ENCODE data around the gene TMEM125.

TMEM125 gene

DNA sequence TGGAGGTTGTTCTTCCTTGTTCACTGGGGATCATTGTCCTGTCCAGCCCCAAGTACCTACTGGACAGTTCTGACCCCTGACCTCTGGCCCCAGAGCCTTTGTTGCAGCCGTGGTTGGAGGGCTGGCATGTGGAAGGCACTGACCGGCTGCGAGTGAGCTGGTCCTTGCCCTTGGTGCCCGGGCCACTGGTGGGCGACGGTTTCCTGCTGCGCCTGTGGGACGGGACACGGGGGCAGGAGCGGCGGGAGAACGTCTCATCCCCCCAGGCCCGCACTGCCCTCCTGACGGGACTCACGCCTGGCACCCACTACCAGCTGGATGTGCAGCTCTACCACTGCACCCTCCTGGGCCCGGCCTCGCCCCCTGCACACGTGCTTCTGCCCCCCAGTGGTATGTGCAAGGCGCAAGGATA is 42.4 kb downstream of the TMEM125 start:
- DNase-seq (ENCODE audit: low spot score), result no peak

DNA sequence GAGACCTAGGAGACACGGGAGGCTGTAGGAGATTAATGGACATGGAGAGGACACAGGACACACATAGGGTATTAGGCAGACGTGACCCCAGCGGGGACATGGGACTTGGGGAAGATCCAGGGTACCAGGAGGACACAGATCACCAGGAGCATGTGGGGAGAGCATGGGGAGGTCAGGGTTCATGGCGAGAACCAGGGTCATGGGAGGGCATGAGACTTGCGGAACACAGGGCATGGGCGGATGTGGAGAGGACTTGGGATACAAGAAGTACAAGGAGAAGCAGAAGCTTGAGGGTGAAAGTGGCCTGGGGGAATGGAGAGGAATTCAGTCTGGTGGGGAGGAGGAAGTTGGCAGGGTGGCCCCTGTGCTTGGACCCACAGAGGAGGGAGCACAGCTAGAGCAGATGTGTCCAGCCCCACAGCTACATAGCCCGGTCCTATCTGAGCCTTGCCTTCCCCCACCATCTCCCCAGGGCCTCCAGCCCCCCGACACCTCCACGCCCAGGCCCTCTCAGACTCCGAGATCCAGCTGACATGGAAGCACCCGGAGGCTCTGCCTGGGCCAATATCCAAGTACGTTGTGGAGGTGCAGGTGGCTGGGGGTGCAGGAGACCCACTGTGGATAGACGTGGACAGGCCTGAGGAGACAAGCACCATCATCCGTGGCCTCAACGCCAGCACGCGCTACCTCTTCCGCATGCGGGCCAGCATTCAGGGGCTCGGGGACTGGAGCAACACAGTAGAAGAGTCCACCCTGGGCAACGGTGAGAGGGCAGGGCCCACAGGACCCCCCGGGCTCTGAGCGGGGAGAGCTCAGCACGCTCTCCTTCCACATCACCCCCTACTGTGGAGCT is 43.1 kb downstream of the TMEM125 start:
- DNase-seq (ENCODE audit: low spot score), result no peak

- DNase-seq (ENCODE audit: low spot score), result no peak
Measured at GRCh38 chr1:43313771-43314170, 44.0 kb downstream of the TMEM125 start.

DNA sequence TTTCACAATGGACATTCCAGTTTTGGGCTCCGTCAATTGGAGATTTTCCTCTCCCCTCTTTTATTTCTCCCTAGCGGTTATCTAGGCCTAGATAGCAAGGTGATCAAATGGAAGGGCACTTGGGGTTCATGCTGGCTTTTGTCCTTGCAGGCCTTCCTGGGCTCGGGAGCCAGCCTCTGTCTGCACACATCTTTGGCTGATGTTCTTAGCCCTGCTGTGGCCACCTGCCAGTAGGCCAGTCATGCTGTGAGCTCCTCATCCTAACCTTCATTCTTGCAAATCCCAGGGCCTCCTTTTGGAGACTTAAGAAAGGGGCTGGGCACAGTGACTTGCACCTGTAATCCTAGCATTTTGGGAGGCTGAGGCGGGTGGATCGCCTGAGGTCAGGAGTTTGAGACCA is 44.5 kb downstream of the TMEM125 start:
- no peak for DNase-seq (ENCODE audit: low spot score)

GRCh38 chr1:43315481-43315880 is 45.7 kb downstream of the TMEM125 start:
- no peak for DNase-seq (ENCODE audit: low spot score)

DNA sequence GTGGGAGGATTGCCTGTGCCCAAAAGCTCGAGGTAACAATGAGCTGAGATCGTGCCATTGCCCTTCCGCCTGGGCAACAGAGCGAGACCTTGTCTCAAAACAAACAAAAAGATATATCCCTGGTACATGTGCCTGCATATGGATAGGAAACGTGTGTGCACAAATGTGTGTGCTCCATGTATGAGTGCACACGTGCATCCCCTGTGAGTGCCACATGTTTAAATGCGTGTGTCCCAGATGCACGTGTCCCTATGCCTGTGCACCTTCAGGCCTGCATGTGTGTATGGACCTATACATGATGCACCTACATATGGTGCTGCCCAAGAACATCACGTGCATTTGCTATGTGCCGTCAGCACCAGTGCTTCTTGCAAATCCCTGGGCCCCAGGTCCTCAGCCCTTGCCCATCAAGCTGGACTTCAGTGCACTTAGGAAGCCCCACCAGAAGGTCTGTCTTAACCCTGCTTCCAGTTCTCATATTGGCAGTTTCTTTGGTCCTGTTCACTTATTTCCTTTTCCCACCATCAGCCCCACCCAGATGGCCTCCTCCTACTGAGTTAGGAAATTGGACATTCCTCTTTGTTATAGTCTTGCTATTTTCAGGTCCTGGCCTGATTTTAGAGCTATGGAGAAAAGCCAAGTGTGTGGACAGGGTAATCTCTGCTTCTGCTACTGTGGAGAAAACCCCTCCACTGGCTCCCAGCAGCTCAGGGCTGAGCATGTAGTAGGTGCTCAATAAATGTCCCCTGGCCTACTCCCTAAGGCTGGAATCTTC is 46.4 kb downstream of the TMEM125 start:
- no peak for DNase-seq (ENCODE audit: low spot score)

- no peak for DNase-seq (ENCODE audit: low spot score)
Measured at GRCh38 chr1:43316738-43317520, 47.1 kb downstream of the TMEM125 start.

DNA sequence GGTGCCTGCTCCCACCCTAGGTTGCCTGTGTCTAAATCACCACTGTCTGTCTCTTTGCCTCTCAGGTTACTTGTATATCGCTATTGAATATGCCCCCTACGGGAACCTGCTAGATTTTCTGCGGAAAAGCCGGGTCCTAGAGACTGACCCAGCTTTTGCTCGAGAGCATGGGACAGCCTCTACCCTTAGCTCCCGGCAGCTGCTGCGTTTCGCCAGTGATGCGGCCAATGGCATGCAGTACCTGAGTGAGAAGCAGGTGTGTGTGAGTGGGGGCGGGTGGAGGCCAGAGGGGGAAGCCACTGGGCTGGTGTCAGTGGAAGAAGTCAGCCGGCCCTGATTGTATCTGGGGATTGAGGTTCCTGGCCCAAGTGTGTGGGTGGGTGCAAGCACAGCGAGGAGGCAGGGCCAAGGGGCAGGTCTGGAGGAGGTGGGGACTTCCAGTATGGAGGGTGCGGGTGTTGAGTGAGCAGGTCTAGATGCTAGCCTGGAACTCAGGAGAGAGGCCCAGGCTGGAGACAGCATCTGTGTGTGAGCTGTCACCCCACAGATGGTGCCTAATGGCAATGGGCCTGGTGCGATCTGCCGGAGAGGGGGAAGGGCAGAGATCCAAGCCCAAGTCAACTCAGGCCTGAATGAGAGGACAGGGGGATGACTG is 48.2 kb downstream of the TMEM125 start:
- DNase-seq (ENCODE audit: low spot score), result no peak

DNA sequence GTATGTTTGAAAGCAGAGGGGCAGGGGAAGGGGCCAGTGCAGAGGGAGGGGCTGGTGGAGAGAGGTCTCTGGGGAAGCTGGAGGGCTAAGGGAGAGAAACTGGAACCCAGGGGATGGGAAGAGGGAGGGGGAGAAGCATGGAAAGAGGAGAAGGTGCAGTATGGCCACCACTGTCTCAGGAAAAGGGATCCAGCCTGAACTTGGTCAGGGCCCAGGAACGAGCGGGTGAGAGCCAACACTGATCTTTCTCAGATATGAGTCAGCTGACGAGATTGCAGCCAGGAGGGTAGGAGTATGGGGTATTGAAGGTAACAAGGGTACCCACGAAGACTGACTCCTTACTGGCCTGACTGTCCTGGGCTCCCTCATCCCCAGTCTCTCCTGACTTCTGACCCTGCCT is 49.0 kb downstream of the TMEM125 start:
- no peak for DNase-seq (ENCODE audit: low spot score)

GRCh38 chr1:43319288-43319687 is 49.5 kb downstream of the TMEM125 start:
- DNase-seq (ENCODE audit: low spot score), result no peak

- DNase-seq (ENCODE audit: low spot score), result peak; percentile 6
Measured at GRCh38 chr1:43319766-43320165, 50.0 kb downstream of the TMEM125 start.

DNA sequence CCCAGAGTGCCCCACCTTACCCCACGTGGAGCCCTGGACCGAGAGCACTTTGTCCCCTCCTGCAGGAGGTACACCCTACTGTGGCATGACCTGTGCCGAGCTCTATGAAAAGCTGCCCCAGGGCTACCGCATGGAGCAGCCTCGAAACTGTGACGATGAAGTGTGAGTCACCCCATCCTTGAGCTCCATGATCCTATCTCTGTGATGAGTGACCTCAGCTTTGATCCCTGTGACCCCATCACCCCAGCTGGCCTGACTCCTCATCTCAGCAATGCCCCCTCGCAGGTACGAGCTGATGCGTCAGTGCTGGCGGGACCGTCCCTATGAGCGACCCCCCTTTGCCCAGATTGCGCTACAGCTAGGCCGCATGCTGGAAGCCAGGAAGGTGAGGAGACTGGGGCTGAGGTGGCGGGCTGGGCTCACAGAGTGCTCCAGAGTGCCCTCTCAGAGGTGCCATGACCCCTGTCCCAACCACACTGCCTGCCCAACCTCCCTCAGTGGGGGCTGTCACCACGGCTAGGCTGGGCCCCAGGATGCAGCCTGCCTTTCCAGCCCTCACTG is 51.6 kb downstream of the TMEM125 start:
- no peak for DNase-seq (ENCODE audit: low spot score)

- DNase-seq (ENCODE audit: low spot score), result no peak
Measured at GRCh38 chr1:43322506-43322905, 52.7 kb downstream of the TMEM125 start.
